Measurements from ENCODE around the gene PPIL6.

The PPIL6 gene

GRCh38 chr6:109446541-109446940 lies 6.1 kb upstream of the PPIL6 start:
- no peak overlapping the region for H3K27ac Mint-ChIP-seq
- H3K4me3 Mint-ChIP-seq: no peak overlapping the region
- no peaks in the 10 kb centered on the region for H3K27me3 Mint-ChIP-seq
- H3K36me3 Mint-ChIP-seq: peaks cover 8% of the 10 kb centered on the region
- H3K4me1 Mint-ChIP-seq: peaks cover 50% of the 10 kb centered on the region
- H3K9me3 Mint-ChIP-seq: no peaks in the 10 kb centered on the region

- no peak overlapping the region for H3K27ac Mint-ChIP-seq
- H3K27me3 Mint-ChIP-seq: no peaks in the 10 kb centered on the region
- H3K4me3 Mint-ChIP-seq: no peak overlapping the region
- H3K4me1 Mint-ChIP-seq: peaks cover 55% of the 10 kb centered on the region
- H3K9me3 Mint-ChIP-seq: no peaks in the 10 kb centered on the region
- H3K36me3 Mint-ChIP-seq: peaks cover 8% of the 10 kb centered on the region
Observed at GRCh38 chr6:109446072-109446471, 5.6 kb upstream of the PPIL6 start.

GRCh38 chr6:109445382-109445781 lies 5.0 kb upstream of the PPIL6 start:
- H3K36me3 Mint-ChIP-seq: peaks cover 5% of the 10 kb centered on the region
- no peaks in the 10 kb centered on the region for H3K9me3 Mint-ChIP-seq
- H3K4me1 Mint-ChIP-seq: peaks cover 49% of the 10 kb centered on the region
- no peaks in the 10 kb centered on the region for H3K27me3 Mint-ChIP-seq
- peak overlapping the region; percentile 70 for H3K27ac Mint-ChIP-seq
- no peak overlapping the region for H3K4me3 Mint-ChIP-seq

- Mint-ChIP-seq H3K9me3 (no peaks in the 10 kb centered on the region), H3K4me1 (peaks cover 35% of the 10 kb centered on the region), H3K27ac (peak overlapping the region; percentile 17), H3K4me3 (no peak overlapping the region), H3K36me3 (peaks cover 5% of the 10 kb centered on the region), H3K27me3 (no peaks in the 10 kb centered on the region)
Observed at GRCh38 chr6:109443425-109443950, 3.1 kb upstream of the PPIL6 start.

GRCh38 chr6:109442393-109442924 lies 2.0 kb upstream of the PPIL6 start:
- H3K9me3 Mint-ChIP-seq: no peaks in the 10 kb centered on the region
- H3K4me1 Mint-ChIP-seq: peaks cover 29% of the 10 kb centered on the region
- H3K36me3 Mint-ChIP-seq: peaks cover 5% of the 10 kb centered on the region
- peak overlapping the region; percentile 69 for H3K4me3 Mint-ChIP-seq
- peak overlapping the region; percentile 55 for H3K27ac Mint-ChIP-seq
- no peaks in the 10 kb centered on the region for H3K27me3 Mint-ChIP-seq

- Mint-ChIP-seq H3K4me1 (peaks cover 29% of the 10 kb centered on the region), H3K9me3 (no peaks in the 10 kb centered on the region), H3K27me3 (no peaks in the 10 kb centered on the region), H3K4me3 (peak overlapping the region; percentile 94), H3K36me3 (peaks cover 5% of the 10 kb centered on the region), H3K27ac (peak overlapping the region; percentile 94)
Observed at GRCh38 chr6:109441069-109441816, 815 bp upstream of the PPIL6 start.

GRCh38 chr6:109436041-109436440 lies 4.4 kb downstream of the PPIL6 start:
- Mint-ChIP-seq H3K4me1 (peaks cover 5% of the 10 kb centered on the region), H3K27me3 (no peaks in the 10 kb centered on the region), H3K27ac (no peak overlapping the region), H3K9me3 (no peaks in the 10 kb centered on the region), H3K36me3 (no peaks in the 10 kb centered on the region), H3K4me3 (no peak overlapping the region)

- H3K27ac Mint-ChIP-seq: no peak overlapping the region
- peaks cover under 1% of the 10 kb centered on the region for H3K4me1 Mint-ChIP-seq
- H3K4me3 Mint-ChIP-seq: no peak overlapping the region
- no peaks in the 10 kb centered on the region for H3K27me3 Mint-ChIP-seq
- no peaks in the 10 kb centered on the region for H3K9me3 Mint-ChIP-seq
- peaks cover 1% of the 10 kb centered on the region for H3K36me3 Mint-ChIP-seq
Observed at GRCh38 chr6:109434456-109434855, 6.0 kb downstream of the PPIL6 start.

- Mint-ChIP-seq H3K4me3 (no peak overlapping the region), H3K4me1 (no peaks in the 10 kb centered on the region), H3K36me3 (peaks cover 1% of the 10 kb centered on the region), H3K9me3 (no peaks in the 10 kb centered on the region), H3K27me3 (no peaks in the 10 kb centered on the region), H3K27ac (no peak overlapping the region)
Observed at GRCh38 chr6:109429496-109429895, 10.9 kb downstream of the PPIL6 start.

GRCh38 chr6:109428889-109429477 lies 11.4 kb downstream of the PPIL6 start:
- Mint-ChIP-seq H3K36me3 (peaks cover 1% of the 10 kb centered on the region), H3K27me3 (no peaks in the 10 kb centered on the region), H3K27ac (no peak overlapping the region), H3K4me3 (no peak overlapping the region), H3K4me1 (no peaks in the 10 kb centered on the region), H3K9me3 (no peaks in the 10 kb centered on the region)

- Mint-ChIP-seq H3K27ac (no peak overlapping the region), H3K4me1 (no peaks in the 10 kb centered on the region), H3K9me3 (no peaks in the 10 kb centered on the region), H3K36me3 (peaks cover 1% of the 10 kb centered on the region), H3K4me3 (no peak overlapping the region), H3K27me3 (no peaks in the 10 kb centered on the region)
Observed at GRCh38 chr6:109424946-109425345, 15.5 kb downstream of the PPIL6 start.

- Mint-ChIP-seq H3K27me3 (no peaks in the 10 kb centered on the region), H3K4me1 (no peaks in the 10 kb centered on the region), H3K4me3 (no peak overlapping the region), H3K36me3 (no peaks in the 10 kb centered on the region), H3K9me3 (no peaks in the 10 kb centered on the region), H3K27ac (no peak overlapping the region)
Observed at GRCh38 chr6:109421184-109421583, 19.2 kb downstream of the PPIL6 start.

GRCh38 chr6:109420751-109421150 lies 19.7 kb downstream of the PPIL6 start:
- Mint-ChIP-seq H3K4me3 (no peak overlapping the region), H3K27ac (no peak overlapping the region), H3K27me3 (no peaks in the 10 kb centered on the region), H3K36me3 (no peaks in the 10 kb centered on the region), H3K4me1 (no peaks in the 10 kb centered on the region), H3K9me3 (no peaks in the 10 kb centered on the region)

GRCh38 chr6:109417646-109418045 lies 22.8 kb downstream of the PPIL6 start:
- H3K9me3 Mint-ChIP-seq: no peaks in the 10 kb centered on the region
- H3K4me3 Mint-ChIP-seq: no peak overlapping the region
- no peaks in the 10 kb centered on the region for H3K36me3 Mint-ChIP-seq
- H3K27ac Mint-ChIP-seq: no peak overlapping the region
- H3K27me3 Mint-ChIP-seq: no peaks in the 10 kb centered on the region
- H3K4me1 Mint-ChIP-seq: no peaks in the 10 kb centered on the region

GRCh38 chr6:109411034-109411433 lies 29.4 kb downstream of the PPIL6 start:
- Mint-ChIP-seq H3K9me3 (no peaks in the 10 kb centered on the region), H3K36me3 (no peaks in the 10 kb centered on the region), H3K4me3 (no peak overlapping the region), H3K27ac (no peak overlapping the region), H3K4me1 (no peaks in the 10 kb centered on the region), H3K27me3 (no peaks in the 10 kb centered on the region)

- Mint-ChIP-seq H3K9me3 (no peaks in the 10 kb centered on the region), H3K36me3 (no peaks in the 10 kb centered on the region), H3K27ac (no peak overlapping the region), H3K27me3 (no peaks in the 10 kb centered on the region), H3K4me1 (no peaks in the 10 kb centered on the region), H3K4me3 (no peak overlapping the region)
Observed at GRCh38 chr6:109406196-109406595, 34.2 kb downstream of the PPIL6 start.
